SH-SY5Y (cell line): ENCODE data around the gene PEDS1.

Experiments used
- GATA2 ChIP-seq: IDR thresholded peaks from 2 replicates; pipeline ENCODE4 v1.6.1; 2011; ENCODE audit warnings: mild to moderate bottlenecking, low read depth, low read length
- GATA3 ChIP-seq: IDR thresholded peaks from 2 replicates; pipeline ENCODE4 v1.6.1; 2011; ENCODE audit warnings: low read depth, mild to moderate bottlenecking, low read length, moderate library complexity

PEDS1 gene

DNA sequence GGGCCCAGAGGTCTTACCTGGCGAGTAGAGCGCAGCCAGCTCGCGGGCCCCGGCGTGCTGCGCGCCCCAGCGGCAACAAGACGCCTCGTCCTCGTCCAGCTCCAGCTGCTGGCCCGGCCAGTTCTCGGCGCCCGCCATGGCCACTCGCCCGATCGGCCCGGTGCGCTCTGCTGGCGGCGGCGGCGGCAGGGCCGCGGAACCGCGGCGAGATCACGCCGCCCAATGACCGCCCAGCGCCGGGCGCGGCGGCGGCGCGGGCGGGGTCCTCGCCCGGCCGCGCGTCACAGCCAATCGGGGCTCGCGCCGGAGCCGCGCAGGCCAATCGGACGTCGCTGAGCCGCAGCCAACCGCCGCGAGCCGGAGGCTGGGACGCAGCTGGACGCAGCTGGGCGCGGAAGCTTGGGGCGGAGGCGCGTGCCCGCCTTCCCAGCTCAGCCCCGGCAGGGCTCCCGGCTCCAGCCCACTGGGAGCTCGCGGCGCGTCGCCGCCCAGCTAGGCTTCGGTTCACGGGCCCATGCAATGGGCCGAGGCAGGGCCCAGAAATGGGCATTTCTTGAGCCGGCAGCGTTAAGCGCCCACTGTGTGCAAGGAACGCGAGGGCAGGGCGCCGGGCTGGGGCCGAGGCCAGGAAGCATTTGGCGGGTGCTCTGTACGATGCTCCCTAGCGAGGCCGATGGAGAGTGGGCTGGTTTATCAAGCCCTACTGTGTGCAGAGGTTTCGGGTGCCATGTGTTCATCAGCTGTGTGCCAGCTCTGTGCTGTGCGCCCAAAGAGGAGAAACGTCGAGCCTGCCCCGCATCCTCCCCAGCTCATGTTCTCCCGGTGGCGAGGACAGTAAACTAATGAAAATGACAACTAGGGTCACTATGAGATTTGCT, at the start of gene PEDS1:
TSS of gene PEDS1 (minus strand) at position 224 of the 878 bp plus-strand sequence. CDS start at position 138, 86 bp downstream.
- TF ChIP-seq GATA3 (no peak), GATA2 (no peak)

DNA sequence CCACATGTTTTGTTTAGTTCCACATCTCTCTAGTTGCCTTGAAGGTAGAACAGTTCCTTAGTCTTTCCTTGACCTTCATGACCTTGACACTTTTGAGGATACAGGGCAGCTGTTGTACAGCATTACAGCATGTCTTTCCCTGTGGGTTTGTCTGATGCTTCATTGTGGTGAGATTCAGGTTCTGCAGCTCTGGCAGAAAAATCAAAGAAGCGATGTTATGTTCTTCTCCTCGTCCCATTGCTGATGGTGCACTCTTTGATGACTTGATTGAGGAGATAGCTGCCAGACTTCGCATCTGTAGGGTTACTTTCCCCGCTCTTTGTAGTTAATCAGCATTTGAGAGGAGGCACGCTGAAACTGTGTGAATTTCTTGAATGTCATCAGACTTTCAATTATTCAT, 49.2 kb upstream of the PEDS1 start:
- TF ChIP-seq GATA3: no peak
- TF ChIP-seq GATA2: no peak

DNA sequence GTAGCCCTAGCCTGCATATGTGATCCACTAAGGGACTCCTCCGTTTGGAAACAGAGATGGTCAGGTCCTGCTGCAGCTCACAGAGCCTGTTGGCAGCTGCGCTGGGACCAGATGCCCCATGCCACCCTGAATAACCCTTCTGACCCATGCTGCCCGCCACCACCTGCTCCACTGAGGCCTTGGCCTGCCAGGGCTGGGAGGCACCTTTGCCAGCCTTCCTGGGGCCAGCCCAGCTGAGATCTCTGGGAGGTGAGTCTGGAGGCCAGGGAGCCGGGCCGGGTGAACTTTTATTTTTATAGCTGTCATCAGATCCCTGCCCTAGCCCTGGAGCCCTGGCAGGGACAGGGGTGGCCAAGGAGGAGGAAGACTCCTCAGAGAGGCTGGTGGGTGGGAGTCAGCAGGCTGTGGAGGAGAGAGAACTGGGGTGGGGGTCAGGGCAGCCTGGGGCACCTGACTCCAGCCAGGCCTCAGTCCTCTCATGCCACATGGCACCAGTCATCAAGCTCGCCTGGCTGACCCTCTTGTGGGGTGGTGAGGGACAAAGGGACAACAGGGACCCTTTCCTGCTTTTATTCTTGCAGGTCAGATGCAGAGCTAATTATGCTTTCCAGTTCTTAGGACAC, 47.1 kb upstream of the PEDS1 start:
- TF ChIP-seq GATA2 (no peak), GATA3 (no peak)

GRCh38 chr20:50199703-50200102, 46.2 kb upstream of the PEDS1 start:
- no peak for TF ChIP-seq GATA3
- no peak for TF ChIP-seq GATA2

- TF ChIP-seq GATA2 (no peak), GATA3 (no peak)
Observed at GRCh38 chr20:50198716-50199115, 45.2 kb upstream of the PEDS1 start.

DNA sequence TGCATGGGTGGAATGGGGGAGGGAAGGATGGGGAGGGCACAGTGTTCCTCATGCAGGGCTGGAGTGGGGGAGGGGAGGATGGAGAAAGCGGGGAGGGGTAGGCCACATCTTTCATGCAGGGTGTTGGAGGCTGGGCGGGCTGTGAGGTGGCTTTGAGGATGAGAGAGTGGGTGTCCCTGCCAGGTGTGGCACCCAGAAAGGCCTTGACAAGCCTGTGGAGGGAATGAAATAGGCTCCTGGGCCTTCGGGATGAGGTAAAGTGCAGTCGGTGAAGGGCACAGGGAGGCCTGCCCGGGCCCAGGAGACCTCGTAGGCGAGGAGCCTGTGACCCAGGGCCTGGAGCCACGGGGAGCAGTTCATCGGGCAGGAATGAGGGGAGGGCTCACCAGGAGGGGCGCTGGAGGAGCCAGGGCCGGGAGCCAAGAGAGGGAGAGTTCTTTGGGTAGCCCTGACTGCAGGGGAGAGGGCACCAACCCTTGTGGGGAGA, 44.7 kb upstream of the PEDS1 start:
- TF ChIP-seq GATA2 (no peak), GATA3 (no peak)

- TF ChIP-seq GATA2: no peak
Observed at GRCh38 chr20:50197463-50198179, 44.1 kb upstream of the PEDS1 start.

GRCh38 chr20:50196896-50197295, 43.4 kb upstream of the PEDS1 start:
- TF ChIP-seq GATA2 (no peak), GATA3 (no peak)

DNA sequence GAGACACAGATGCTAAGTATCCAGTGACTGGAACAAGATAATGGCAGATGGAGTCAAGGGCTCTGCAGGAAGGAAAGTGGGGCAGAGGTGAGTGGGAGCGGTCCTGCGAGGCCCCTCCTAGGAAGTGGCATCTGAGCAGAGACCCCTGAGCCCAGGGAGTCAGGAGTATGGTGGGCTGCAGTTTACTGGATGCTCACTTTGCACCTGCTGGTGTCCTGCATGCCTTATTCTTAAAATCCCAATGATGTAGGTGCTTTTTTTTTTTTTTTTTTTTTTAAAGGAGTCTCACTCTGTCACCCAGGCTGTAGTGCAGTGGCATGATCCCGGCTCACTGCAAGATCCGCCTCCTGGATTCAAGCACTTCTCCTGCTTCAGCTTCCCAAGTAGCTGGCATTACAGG, 42.7 kb upstream of the PEDS1 start:
- TF ChIP-seq GATA3 (no peak), GATA2 (no peak)

- no peak for TF ChIP-seq GATA2
- no peak for TF ChIP-seq GATA3
Observed at GRCh38 chr20:50195524-50196120, 42.1 kb upstream of the PEDS1 start.

- TF ChIP-seq GATA3 (no peak), GATA2 (no peak)
Observed at GRCh38 chr20:50194831-50195523, 41.5 kb upstream of the PEDS1 start.

- TF ChIP-seq GATA3 (no peak), GATA2 (no peak)
Observed at GRCh38 chr20:50194422-50194830, 40.9 kb upstream of the PEDS1 start.

DNA sequence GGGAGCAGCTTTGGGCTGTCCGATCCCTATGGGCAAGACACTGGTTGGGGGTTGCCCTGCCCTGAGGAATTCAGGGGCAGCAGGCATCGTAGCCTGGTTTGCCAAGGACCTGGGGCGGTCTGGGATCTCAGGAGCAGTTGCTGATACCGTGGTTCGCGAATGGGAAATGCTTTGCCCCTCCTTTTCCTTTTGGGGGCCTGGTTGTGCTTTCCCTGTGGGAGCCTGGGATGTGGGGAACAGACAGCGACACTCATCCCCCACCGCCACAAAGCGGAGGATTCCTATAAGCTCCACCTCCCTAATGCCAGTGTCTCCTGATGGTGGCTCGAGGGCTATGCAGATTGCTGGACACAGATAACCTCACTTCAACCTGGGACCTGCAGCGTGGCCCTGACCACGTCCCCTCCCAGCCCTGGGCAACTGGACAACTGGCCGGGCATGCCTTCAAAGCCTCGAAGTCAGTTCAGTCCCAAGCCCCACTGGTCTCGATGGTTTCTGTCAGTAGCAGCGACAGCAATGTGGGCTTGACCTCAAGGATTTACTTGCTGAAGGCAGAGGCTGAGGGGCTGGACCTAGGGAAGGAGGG, 40.4 kb upstream of the PEDS1 start:
- TF ChIP-seq GATA3 (no peak), GATA2 (peak; percentile 29; the same call in 1 of the 2 replicates)

DNA sequence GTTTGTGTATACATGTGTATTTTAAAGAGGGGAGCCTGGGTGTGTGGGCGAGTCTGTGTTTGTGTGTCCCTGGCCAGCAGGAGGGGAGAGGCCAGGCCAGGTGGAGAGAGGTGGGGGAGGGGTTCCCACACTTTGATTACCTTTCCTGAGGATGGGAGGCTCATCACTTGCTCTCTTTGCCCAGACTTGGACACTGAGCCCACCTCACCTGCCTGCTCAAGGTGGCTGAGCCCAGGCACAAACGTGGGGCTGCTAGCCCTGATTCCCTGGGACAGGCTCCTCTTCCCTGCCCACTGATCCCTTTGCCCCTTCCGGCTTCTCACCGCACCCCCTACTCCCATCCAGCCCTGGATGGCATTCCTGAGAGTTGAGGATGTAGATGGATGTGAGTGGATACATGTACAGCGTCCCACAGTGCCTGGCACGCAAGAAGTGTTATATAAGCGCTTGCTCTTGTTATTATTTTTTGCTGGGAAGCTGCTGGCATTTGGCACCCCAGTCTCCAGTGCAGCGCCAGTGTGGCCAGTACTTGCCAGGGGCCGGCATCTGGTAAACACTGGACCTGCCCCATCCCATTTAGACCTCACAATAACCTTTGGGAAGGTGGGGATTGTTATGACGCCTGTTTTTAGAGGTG, 39.8 kb upstream of the PEDS1 start:
- TF ChIP-seq GATA2: no peak
- TF ChIP-seq GATA3: no peak
